GM19455 (cell line): ENCODE measurements around the gene SPATA19.
"Not testable (repeated sequence)": the region's sequence is repeated elsewhere in the genome, so short reads cannot be mapped to it uniquely, and the experiment has no call there.

ENCODE experiments used
- ATAC-seq: cut with Tn5 transposase; IDR thresholded peaks from one replicate; pipeline ENCODE4 v1.9.1; 2021; ENCODE audit not compliant: unreplicated experiment

SPATA19 gene, protein sequence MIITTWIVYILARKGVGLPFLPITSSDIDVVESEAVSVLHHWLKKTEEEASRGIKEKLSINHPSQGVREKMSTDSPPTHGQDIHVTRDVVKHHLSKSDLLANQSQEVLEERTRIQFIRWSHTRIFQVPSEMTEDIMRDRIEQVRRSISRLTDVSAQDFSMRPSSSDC

DNA sequence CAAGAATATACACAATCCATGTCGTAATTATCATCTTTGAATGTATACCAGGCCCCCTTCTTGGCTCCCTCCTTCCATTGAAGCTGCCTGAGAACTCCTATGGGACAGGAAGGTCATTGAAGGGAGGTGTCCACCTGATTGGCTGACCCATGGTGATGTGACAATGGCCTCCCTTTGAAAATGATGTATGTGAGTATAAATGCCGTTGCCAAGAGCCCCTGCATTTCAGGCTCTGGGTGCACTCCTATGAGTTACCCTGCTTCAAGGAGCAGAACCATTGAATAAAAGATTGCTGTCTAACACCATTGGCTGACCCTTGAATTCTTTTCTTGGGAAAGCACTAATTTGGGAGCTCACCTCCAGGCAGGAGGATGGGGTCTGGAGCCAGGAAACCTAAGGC lies at the start of gene SPATA19:
TSS of gene SPATA19 (minus strand) at position 101 of the 400 bp plus-strand sequence. CDS start at position 34, 67 bp downstream.
- no peak for ATAC-seq

DNA sequence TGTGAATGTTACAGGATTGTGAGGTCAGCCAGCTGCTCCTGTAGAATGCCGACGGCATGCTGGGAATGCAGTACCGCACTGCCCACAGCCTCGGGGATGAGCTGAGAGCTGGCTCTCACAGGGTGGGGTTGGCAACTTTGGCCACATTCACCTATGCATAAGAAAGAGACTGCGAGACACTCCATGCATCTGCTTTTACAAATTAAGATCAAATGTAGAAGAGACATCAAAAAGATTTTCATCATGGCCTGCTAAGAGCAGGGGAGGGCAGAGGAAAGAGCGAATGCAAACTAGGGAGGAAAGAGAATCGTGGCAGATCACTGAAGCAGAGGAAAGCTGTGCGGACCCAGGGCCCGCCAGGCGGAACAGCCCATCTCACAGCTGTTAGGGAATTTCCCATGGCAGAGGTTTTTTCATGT lies 49.8 kb upstream of the SPATA19 start:
- no peak for ATAC-seq

DNA sequence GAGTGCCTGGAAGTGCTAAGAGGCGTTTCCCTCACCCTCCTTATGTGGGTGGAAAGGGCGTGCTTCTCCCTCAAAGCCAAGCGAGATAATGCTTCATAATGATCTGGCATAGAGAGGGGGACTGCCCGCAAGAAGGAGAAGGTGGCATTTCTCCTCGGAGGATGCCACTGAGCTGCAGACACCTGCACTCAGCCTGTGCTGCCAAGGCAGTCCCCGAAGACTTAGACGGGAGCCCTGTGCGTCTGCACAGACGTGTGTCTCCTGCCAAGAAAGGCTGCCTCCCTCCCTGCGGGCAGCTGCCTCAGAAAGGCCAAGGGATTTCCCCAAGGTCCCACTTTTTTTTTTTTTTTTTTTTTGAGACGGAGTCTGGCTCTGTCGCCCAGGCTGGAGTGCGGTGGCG lies 48.1 kb upstream of the SPATA19 start:
- ATAC-seq, result no peak

DNA sequence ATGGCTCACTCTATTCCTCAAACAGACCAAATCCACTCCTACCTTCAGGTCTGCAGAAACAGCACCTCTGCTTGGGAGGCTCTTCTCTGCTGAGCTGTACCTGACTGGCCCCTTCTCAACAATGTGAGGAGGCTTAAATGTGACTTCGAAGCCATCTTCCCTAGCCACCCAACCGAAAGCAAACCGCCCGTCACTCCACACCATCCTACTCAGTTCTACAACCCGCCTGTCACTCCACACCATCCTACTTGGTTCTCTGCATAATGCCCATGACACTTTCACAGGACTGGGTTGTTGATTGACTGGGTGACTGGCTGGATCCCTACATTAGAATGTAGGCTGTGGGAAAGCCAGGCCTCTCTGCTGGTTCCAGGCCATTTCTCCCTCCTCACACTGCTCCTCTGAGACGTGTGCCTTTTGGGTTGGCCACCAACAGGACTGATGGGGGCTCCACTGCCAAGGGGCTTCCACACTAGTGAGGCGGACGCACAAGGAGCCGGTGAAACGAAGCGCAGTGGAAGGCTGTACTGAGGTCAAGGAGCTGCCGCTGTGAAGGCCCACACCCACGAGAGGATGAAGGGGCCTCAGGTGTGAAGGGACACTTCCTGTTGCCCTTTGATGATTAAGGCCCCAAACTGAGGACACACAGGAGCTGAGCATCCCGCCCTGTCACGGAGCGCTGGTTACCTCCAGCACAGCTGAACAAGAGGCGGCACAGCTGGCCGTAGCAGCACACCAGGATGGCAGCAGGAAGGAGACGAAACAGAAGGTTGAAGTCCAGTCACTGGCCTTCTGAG lies 47.5 kb upstream of the SPATA19 start:
- ATAC-seq, result no peak

DNA sequence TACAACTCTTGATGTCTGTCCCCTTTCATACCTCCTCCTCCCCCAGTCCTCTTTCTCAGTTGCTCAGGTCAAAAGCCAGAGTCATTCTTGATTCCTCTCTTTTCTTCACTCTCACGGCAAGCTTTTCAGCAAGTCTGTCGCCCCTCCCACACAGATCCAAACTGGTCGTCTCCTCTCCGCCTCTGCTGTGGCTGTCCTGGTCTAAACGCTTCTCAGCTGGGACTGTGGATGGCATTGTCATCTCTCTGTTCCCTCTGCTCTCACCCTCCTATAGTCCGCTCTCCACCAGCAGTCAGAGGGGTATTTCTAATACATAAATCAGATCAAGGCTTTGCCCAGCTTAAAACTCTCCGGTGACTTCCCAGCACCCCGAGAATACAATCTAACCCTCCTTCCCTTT lies 46.8 kb upstream of the SPATA19 start:
- no peak for ATAC-seq

DNA sequence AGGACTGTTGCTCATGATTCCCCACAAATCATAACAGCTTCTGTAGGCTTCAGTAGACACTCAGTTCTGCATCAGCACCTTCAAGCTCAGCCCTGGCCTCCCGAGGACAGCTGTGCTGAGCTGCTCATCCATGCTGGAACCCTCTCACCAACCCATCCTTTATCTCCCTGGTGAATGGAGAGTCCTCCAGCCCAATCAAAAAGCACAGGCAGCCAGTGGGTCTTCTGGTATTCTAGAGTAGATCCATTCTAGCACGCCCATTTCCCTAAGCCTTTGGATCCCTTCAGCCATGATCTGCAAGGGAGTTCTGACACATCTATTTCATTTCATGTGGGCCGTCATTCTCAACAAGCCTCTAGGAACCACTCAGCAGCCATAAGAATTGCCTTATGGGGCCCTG lies 44.6 kb upstream of the SPATA19 start:
- no peak for ATAC-seq

DNA sequence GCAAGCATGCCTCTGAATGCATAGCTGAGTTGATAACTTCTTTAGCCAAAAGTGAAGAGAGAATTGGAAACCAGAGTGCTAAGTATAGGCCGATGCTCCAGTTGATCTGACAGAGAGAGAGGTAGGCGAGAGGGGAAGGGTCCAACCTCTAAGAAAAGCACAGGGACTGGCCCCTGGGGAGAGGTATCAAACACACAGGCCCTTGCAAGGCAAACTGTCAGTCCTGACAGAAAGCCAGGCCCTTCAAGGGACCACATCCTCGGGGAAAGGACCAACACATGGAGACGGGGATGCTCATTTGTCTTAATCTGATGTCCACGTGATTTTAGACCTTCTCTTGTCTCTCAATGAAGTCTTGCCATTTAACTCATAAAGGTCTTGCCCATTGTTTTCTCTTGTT lies 43.9 kb upstream of the SPATA19 start:
- ATAC-seq, result no peak

DNA sequence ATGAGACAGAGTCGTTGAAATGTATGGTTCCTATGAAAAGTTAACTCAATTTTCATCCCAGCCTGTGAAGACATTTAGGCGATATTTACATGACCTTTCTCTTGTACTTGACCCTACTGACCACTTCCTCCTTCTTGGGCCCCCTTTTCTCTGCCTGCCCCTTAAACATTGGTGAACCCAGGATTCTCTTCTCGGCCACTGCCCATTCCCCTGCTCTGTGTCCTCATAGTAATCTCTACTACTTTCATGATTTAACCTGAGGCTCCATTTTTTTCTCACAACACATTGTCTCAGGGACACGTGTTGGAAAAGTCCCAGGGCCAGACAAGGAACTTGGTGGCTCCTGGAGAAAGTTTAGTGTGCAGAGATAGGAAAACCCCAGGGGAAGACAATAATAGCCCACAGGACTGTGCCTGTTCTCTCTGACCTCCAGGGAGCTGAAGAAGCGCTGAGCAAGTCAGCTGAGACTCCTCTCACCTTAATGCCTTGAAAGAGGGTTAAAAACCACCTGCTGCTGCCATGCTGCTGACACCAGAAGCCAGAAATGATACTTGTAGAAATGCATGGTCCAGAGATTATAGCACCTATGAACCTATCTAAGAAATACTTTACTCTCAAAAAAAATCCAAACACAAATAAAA lies 42.5 kb upstream of the SPATA19 start:
- no peak for ATAC-seq

DNA sequence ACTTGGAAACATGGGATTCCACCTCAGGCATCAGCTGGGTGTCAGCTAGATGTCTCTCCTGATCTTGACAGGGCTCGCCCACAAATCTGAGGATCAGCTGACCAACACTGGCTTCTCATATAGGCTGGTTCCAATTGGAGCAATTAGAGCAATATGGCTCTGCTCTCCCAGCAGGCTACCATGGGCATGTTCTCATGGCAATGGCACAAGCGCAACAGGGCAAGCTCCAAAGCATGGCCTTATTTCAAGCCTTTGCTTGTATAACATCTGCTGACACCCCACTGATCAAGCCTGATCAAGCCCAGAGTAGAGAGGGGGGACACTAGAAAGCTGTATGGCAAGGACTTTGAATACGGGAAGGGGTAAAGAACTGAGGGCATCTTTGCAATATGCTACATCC lies 40.7 kb upstream of the SPATA19 start:
- ATAC-seq, result no peak

DNA sequence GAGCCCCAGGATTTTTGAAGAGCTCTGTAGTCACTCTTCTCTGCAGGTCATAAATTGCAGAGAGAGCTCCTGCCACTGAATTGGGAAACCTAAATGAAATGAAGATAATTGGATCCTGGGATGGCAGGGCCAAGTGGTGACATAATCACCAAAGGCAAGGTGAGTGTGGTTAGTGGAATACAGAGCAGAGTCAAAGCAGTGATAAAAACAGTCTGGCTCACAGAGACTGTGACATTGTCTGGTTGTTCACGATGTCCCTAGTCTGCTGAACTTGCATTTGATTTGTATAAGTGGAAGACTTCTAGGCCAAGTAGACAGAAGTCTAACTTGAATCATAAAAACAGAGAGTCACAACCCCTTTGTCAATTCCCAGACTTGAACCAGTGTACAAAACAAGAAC lies 26.8 kb upstream of the SPATA19 start:
- no peak for ATAC-seq

DNA sequence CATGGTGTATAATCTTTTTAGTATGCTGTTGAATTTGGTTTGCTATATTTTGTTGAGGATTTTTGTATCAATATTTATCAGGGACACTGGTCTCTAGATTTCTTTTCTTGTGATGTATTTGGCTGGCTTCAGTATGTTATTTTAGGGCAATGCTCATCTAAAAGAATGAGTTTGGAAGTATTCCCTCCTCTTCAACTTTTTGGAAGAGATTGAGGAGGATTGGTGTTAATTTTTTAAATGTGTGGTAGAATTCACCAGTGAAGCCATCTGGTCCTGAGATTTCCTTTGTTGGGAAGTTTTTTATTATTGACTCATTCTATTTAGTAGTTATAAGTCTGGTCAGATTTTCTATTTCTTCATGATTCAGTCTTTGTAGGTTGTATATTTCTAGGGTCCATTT lies 22.1 kb upstream of the SPATA19 start:
- no peak for ATAC-seq

DNA sequence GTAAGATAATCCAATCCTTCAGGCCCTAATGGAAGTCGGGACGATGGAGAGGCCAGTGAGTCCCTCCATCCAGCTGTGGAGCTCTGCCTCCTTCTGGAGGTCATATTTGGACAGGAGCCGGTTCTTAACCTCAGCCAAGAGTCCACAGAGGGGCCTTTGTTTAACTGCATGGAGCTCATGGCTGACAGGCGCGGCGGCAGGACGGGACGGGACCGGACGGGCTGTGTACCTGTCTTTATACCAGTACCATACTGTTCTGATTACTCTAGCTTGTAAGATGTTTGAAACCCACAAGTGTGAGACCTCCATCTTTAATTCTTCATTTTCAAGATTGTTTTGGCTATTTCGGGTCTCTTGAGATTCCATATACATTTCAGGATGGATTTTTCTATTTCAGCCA lies 20.2 kb upstream of the SPATA19 start:
- no peak for ATAC-seq

DNA sequence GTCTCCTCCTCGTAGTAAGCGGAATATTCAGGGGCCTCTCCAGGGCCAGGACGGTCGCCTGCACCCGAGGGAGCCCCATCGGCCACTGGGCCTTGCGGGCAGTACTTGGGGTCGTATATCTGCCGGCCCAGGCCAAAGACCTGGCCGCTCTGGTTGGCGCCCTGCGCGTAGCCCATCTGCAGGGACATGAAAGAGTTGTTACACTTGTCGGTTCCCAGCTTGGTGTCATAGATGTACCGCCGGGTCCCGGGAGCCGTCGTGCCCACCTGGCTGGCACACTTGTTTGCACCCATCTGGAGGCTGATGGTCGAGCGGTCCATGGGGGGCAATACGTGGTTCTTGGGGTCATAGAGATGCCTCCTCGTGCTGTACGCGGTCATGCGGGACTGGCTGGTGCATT lies 19.4 kb upstream of the SPATA19 start:
- ATAC-seq, result no peak

DNA sequence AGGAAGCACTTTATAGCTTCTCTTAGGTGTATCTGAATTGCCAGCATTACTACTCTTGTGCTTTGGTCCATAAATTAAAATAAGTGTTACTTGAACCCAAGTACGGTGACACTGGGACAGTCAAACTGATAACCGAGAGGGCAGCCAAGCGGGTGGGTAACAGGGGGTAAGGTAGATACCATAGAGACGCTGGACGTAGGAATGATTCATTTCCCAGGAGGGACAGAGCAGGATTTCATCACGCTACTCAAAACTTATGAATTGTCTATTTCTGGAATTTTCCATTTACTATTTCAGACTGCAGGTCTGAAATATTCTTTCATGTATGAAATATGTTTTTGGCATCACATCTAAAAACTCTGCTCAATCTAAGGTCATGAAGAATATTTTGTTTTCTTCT lies 14.8 kb upstream of the SPATA19 start:
- no peak for ATAC-seq

DNA sequence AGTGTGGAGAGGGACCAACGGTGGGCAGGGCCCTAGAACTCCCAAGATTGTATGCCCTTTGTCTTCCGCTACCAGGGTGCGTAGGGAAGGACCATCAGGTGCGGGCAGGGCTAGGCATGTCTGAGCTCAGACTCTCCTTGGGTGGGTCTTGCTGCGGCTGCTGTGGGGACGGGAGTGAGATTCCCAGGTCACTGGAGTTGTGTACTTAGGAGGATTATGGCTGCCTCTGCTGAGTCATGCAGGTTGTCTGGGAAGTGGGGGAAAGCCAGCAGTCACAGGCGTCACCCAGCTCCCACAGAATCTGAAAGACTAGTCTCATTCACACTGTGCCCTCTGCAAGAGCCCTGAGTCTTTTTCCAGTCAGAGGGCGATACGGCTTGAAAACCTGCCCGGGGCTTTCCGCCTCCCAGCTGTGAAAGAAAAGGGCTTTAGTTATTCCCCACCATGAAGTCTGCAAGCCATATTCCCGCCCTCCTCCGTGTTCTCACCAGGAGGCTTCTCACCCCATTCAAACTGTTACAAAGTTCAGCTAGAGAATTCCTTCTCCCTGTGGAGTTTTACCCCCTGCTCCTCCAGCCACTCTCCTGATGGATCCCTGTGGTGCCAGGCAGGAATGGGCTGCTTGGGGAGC lies 9.1 kb upstream of the SPATA19 start:
- not testable (repeated sequence) for ATAC-seq

DNA sequence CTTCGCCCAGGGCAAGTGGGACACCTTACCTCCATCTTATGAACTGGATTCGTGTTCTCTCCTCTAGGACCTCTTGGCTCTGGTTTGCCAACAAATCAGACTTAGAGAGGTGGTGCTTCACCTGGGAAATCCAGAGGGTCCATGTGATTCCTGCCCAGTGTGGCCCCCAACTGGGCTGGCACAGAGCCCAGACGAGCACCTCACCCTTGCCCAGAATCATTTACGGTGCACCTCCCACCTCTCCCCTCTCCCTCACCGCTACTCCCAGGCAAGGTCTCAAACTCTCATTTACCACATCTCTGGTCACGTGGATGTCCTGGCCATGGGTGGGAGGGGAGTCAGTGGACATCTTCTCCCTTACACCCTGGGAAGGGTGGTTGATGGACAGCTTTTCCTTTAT lies 1.1 kb downstream of the SPATA19 start:
- no peak for ATAC-seq

DNA sequence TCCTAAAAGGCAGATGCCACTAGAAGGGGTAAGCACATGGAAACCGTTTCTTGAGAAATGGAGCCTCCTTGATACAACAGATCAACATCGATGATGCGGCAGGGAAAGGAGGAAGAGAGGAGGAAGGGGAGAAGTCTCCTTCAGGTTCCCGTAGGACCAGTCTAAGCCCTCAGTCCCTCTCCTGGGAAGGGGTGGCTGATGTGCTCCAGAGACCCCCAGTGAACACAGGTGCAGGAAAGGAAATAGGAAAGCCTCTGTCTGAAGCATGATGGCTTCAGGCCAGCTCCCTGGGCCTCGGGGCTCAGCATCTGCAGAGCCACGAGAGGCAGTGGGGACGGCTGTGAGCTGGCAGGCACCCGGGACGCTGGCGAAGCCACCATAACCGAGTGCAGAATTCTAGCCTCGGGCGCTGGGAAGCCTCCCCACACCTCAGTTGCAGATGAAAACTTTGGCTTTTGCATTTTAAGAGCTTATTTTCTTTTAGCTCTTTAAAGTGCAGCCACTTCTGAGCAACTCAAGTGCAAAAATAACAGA lies 1.8 kb downstream of the SPATA19 start:
- ATAC-seq, result no peak

DNA sequence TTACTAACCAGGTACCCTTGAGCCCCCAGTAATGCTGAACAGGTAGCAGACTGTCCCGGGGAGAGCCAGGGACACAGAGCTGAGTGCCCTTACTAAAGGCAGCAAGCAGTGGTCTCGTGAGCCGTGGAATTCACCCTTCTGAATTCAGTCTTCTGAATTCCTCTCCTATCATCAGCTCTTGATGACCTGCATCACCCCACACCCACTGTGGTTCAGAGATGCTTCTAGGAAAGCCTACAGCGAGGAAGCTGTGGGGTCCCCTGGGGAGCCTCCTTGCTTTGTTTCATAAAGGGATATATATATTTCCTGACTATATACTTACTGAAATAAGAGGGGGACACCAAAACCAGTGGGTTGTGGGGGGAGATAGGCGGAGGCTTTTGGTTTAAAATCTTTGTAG lies 2.6 kb downstream of the SPATA19 start:
- ATAC-seq, result no peak

DNA sequence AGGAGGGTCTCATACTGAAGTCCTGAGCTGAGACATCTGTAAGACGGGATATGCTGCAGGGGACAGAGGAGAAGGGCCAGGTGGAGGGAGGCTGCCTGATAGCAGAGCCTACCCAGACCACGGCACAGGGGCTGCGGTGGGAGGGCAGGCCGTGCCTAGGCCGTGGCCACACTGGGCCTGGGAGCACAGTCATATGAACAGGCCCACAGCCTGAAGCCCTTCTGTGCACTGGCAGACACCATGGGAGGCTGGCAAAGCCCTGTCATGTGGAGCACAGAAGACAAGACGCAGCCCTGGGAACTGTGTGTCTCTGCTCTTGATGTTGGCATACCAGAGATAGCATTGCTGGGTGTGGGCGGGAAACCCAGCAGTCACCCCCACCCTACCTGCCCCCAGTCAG lies 3.3 kb downstream of the SPATA19 start:
- no peak for ATAC-seq

DNA sequence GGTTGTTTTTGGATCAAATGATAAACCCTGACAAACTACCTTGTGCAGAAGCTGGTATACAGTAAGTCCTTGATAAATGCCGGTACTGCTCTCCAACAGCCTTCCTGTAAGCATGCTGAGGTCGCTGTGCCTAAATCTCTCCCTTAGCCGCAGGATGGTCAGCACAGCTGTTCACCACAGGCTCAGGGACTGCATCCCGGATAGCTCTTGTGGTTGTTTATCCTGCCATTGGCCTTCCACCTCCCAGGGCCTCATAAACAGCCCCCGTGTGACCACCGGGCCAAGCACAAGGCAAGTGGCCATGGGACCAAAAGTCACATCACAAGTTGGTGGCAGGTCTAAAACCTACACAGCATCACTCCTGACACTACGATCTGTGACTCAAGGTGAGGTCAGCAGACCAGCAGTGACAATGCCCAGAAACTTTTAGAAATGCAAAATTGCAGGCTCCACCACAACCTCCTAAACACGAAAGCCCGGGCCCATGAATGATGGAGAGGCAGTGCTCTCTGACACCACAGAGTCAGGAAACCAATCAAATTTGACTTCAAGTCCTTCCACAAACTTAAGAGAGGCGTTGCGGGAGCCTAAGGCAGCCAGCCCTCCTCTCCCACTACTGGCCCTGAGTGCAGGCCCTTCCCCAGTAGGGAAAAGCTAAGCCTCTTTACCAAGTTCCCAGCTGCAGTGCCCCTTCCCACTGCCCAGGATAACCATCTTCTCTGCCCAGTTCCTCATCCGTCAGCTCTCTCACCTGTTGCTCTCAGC lies 3.9 kb downstream of the SPATA19 start:
- ATAC-seq, result no peak

DNA sequence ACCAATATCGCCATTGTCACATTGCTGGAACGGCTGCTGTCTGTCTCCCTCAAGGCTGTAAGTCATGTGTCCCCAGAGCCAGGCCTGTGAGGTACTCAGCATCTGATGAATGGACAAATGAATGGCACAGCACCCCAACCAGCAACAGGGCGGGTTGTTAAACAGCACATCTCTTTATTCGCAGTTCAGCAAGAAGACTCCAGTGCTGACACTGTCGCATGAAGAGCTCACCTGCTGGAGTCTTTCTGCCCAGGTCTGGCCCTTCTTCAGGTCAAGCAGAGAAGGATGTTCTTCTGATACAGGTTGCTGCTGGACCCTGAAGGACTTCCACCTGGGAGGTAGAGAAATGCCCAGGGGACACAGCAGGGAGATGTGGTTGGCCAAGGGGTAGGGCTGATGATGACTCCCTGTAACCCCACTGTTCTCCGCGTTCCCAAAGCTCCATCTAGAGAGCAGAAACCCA lies 4.8 kb downstream of the SPATA19 start:
- ATAC-seq, result no peak
